ENCODE data around the gene OSBPL6.

OSBPL6 gene

GRCh38 chr2:178199334-178199733 lies 5.0 kb downstream of the OSBPL6 start:
- no peak for DNase-seq

DNA sequence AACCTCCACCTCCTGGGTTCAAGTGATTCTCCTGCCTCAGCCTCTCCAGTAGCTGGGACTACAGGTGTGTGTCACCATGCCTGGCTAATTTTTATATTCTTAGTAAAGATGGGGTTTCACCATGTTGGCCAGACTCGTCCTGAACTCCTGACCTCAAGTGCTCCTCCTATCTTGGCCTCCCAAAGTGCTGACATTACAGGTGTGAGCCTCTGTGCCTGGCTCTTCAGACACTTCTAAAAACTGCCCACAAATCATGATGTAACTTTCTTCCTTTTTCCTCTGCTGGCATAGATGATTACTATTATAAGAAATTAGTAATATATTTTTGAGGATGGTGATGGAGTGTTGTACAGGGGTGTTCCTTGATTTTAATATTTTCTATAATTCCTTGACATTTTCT lies 6.0 kb downstream of the OSBPL6 start:
- DNase-seq, result no peak

- no peak for DNase-seq
Observed at GRCh38 chr2:178202927-178203326, 8.6 kb downstream of the OSBPL6 start.

GRCh38 chr2:178204977-178205376 lies 10.7 kb downstream of the OSBPL6 start:
- DNase-seq, result no peak

DNA sequence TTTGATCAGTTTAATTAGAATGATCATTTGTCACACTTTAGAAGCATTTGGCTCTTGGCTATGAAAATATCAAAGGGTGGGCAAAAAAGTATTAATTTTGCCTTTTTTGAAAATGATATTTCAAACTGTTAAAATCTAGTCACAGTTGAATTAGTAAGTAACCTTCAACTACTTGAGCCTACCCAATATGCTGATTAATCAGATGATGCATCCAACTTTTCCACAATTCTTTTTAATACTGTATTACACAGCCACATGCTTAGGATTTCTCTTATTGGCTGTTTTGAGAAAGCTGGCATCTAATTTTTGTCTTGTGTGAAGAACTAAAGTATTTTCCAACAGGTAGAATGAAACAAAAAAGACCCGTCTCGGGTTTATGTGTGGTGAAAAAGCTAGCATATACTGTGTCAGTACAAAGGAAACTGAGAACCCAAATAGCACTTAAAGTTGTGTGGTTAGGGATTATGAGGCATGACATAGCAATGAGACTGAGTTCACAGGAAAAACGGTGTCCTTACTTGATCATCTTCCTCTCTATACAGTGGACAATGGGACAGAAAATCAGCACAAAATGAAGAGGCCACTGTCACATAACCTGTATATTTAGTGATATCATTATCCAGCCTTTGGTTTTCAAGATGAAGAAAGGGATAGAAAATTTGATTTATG lies 11.7 kb downstream of the OSBPL6 start:
- DNase-seq, result no peak

DNA sequence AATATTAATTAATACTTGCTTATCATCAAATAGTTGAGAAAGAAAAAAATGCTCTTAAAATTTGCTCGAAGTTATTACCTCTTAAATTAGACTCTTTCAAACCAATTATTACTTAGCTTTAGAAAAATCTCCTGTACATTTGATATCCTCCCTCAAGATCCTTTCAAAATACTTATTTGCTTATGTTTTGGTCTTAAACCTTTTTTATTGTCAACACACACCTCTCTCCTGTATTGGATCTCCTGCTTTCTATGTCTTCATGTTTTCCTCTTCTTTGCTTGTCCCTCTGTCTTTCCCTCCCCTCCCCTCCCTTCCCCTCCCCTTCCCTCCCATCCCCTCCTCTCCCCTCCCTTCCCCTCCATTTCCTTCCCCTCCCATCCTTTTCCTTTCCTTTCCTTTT lies 14.0 kb downstream of the OSBPL6 start:
- DNase-seq, result no peak

- DNase-seq, result no peak
Observed at GRCh38 chr2:178208817-178209216, 14.5 kb downstream of the OSBPL6 start.

DNA sequence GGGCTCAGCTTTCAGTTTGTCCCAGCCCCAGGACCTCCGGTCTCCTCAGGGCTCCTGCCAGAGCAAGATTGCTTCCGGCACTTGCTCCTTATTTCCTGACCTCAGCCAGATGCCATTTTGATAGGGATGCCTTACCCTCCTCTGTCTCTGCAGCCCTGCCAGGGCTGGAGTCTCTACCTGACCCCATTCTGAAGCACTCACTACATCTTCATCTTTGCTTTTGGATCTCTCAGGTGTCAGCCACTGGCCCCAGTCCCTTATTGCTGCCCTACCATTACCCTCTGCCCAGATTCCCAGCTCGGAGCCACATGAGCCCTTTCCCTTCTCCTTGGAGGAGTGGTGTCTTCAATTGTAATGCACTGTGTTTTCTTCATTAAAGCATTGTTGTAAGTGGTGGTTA lies 17.1 kb downstream of the OSBPL6 start:
- no peak for DNase-seq

GRCh38 chr2:178211943-178212342 lies 17.6 kb downstream of the OSBPL6 start:
- DNase-seq, result peak; percentile 53

DNA sequence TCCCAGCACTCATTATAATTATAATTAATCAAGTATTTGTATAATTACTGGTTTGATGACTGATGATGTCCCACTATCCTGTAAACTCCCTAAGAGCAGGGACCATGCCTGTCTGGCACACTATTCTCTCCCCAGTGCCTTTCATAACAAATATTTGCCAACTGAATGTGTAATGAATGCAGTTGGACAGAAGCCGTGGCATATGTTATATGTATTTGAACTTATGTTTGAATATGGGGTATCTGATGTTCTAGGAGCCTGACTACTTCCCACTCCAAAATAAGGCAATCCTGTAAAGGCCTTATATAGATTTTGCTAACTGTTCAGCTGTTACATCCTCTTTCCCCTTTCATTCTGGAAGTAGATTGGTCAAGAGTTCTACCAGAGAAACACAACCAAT lies 19.7 kb downstream of the OSBPL6 start:
- no peak for DNase-seq

GRCh38 chr2:178219247-178219646 lies 24.9 kb downstream of the OSBPL6 start:
- no peak for DNase-seq

GRCh38 chr2:178220814-178221213 lies 26.5 kb downstream of the OSBPL6 start:
- DNase-seq, result peak; percentile 13

DNA sequence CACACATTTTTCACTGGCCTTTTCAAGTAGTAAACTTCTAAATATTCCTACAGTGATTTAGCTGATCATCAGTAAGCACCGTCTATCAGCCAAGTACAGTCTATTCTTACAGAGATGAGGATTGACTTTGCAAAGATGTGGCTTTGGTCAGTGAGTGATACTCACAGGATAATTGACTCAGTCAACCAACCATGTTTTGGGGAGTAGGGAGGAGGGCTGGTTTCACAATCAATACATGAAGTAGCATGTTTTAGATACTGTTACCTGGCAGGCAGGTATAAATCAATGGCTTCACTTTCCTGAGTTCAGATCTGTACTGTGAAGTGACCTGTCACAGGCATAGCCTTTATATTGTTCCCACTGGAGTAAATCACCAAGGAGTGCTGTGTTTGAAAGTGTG lies 27.2 kb downstream of the OSBPL6 start:
- DNase-seq, result no peak

DNA sequence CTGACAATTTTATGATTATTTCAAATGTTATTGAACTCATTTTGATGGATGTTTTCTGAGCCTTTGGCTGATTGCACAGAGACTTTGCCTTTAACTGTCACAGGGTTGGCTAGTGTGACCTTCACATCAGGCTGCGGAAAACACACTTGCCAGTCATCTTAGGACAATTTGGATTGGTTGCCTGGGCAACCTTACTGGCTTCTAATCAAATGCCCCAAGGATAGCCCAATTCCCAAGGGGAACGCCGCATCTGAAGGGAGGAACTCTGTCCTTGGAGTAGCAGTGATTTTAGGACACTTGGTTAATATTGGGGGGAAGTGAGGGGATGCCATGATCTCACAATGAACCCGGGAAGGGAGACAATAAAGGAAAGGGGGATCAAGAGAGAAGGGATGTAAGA lies 29.5 kb downstream of the OSBPL6 start:
- DNase-seq, result peak; percentile 61

GRCh38 chr2:178225006-178225805 lies 30.9 kb downstream of the OSBPL6 start:
- no peak for DNase-seq

DNA sequence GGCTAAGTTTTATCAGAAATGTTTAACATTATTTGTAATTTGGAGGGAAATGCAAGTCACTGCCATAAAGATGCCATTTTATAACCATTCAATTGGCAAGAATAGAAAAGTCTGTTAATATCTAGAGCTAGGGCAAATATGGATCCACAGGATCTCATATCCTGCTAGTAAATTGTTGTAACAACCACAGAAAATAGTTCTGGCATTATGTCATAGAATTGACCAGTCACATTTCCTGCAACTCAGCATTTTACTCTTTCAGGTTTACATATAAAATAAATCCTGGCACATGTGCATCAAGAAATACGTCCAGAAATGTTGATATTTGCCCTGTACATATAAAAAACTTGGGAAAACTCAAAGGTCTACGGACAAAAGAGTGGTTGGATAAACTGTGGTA lies 32.9 kb downstream of the OSBPL6 start:
- no peak for DNase-seq

DNA sequence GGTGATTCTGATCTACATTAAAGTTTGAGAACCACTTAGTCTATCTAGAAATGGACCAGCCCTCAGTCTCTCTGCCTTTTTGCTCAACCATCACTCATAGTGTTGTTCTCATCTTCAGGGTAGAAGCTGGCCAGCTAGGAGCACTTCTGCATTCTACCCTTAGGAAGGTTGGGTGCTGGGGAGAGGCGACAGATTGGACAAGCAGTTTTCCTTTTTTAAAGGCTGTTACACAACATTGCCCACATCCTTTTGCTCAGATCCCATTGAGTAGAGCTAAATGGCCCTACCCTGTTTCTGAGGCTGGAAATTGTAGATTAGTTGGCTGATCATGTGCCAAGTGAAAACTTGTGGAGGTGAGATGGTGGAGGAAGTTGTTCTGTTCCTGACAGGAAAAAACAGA lies 35.6 kb downstream of the OSBPL6 start:
- no peak for DNase-seq

GRCh38 chr2:178230396-178230795 lies 36.1 kb downstream of the OSBPL6 start:
- no peak for DNase-seq

GRCh38 chr2:178233428-178233827 lies 39.1 kb downstream of the OSBPL6 start:
- DNase-seq, result no peak

DNA sequence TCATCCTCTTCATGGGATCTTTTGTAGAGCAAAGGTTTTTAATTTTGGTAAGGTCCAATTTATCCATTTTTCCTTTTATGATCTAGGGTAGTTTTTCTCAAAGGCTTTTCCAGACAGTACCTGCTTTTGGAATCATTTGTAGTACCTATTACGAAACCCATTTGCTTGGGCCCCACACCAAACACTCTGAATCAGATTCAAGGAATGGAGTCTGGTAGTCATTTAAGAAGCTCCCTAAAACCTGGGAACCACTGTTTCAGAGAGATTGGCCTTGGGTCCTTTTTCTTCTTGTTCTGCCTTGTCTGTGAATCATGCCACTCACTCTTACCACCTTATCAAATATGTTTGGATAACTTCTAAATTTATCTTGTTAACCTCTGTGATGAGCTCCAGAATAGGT lies 40.3 kb downstream of the OSBPL6 start:
- DNase-seq, result no peak

DNA sequence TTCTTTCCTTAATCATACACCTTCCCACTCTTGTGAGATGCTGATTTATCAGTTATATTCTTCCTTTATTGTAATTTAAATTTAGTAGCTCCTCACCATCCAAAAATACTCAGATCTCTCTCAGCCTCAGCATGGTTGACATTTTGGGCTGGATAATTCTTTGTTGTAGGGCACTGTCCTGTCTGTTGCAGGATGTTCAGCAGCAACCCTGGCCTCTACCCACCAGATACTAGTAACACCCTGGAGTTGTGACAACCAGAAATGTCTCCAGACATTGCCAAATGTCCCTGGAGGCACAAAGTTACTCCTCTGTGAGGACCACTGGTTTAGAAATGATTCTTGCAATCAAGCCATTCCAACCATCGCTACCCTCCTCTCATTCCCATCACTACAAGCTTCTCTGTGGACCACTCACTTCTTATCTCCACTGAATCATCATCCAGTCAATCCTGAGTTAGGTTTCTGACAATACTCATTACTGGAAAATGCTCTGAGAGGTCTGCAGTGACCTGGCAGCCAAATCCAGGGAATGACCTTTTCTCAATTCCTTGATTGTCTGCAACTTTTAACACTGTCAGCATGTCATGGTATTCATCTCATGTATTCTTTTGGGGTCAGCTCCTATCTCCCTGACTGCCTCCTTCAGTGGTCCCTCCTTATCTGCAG lies 43.3 kb downstream of the OSBPL6 start:
- no peak for DNase-seq

- no peak for DNase-seq
Observed at GRCh38 chr2:178238154-178238521, 43.8 kb downstream of the OSBPL6 start.

GRCh38 chr2:178238750-178239149 lies 44.4 kb downstream of the OSBPL6 start:
- no peak for DNase-seq

- no peak for DNase-seq
Observed at GRCh38 chr2:178241844-178242551, 47.7 kb downstream of the OSBPL6 start.
